Activated naive CD8-positive, alpha-beta T cell treated with anti-CD3 and anti-CD28 coated beads, Interleukin-2, amount 50 U/mL, for 24 hours (primary cell): Measurements from ENCODE around the gene ARPP21.

Experiments used
- ATAC-seq: fragments of 150-1000 bp; cut with Tn5 transposase; one replicate; pipeline ENCODE4 v1.10.0; 2021
- DNase-seq: peaks from one replicate; pipeline ENCODE4 v3.0.0; 2021
- H3K27ac Mint-ChIP-seq: one replicate; pipeline ENCODE4 v1.8.0; 2021; ENCODE audit warnings: mild to moderate bottlenecking, mixed read lengths
- H3K27me3 Mint-ChIP-seq: one replicate; pipeline ENCODE4 v1.8.0; 2021; ENCODE audit warnings: mixed read lengths
- H3K36me3 Mint-ChIP-seq: one replicate; pipeline ENCODE4 v1.8.0; 2021; ENCODE audit warnings: low read depth, mixed read lengths
- H3K4me1 Mint-ChIP-seq: one replicate; pipeline ENCODE4 v1.8.0; 2021; ENCODE audit warnings: mixed read lengths
- H3K4me3 Mint-ChIP-seq: one replicate; pipeline ENCODE4 v1.8.0; 2021; ENCODE audit warnings: mild to moderate bottlenecking, moderate library complexity, mixed read lengths
- H3K9me3 Mint-ChIP-seq: one replicate; pipeline ENCODE4 v1.8.0; 2021; ENCODE audit warnings: mixed read lengths

ARPP21 gene

DNA sequence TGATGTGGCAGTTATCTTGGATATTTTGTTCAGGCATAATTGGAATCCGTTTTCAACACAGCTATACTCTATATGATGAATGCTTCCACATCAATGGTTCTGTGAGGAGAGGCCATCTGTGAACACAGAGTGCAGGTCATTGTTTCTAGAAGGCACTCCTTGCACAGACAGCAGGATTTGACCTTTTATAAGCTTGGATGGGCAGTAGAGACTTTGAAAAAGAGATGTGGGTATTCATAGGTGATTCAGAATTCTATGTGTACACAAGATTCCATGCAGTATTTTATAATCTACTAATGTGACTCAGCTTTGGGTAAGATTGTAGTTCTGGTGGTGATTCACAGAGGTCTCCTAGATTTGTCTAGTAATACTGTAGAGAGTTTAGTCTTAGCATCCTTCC is 12.5 kb downstream of the ARPP21 start:
- H3K4me1 Mint-ChIP-seq = peaks cover 2% of the 10 kb centered on the region
- H3K4me3 Mint-ChIP-seq = no peak overlapping the region
- H3K36me3 Mint-ChIP-seq = no peaks in the 10 kb centered on the region
- DNase-seq = no peak
- H3K27me3 Mint-ChIP-seq = peaks cover 2% of the 10 kb centered on the region
- H3K27ac Mint-ChIP-seq = no peak overlapping the region
- ATAC-seq = no peak
- H3K9me3 Mint-ChIP-seq = no peaks in the 10 kb centered on the region

DNA sequence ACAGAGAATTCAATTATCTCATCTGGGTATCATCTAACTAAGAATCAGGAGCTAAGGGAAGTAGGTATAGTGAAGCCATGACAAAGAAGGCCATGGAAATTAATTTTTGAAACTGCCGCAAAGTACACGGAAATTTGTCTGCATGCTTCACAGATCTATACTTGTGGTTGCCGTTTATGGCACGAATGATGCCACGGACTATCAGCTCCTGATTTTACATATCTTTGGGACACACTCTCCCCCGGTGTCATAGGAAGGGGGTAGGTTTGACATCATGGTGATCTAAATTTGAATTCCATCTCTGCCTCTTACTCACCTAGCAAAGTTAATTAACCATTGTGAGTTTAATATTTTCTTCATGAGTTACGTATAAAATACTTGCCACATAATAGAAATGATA is 14.0 kb downstream of the ARPP21 start:
- Mint-ChIP-seq H3K4me3 (no peak overlapping the region), H3K9me3 (no peaks in the 10 kb centered on the region), H3K27ac (no peak overlapping the region), H3K4me1 (peaks cover 2% of the 10 kb centered on the region), H3K27me3 (peaks cover 2% of the 10 kb centered on the region), H3K36me3 (no peaks in the 10 kb centered on the region)
- DNase-seq (no peak), ATAC-seq (no peak)

DNA sequence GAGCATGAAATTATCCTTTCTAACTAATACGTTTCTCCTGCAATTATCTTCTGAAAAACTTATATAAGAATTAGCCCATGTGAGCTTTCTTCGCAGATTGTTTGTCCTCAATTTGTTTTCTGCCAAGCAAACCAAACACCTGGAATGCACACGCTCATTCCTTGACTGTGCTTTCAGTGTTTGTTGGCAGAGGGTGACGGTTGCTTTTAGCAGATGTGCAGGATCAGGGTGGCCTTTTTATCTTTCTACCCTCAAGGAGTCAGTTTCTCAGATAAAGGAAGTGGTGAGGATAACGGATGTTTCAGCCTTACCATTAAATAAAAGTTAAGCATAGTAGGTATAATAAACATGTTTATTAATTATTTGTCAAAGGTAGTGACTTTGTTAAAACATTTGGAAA is 15.2 kb downstream of the ARPP21 start:
- Mint-ChIP-seq H3K9me3 (no peaks in the 10 kb centered on the region), H3K4me3 (no peak overlapping the region), H3K27ac (no peak overlapping the region), H3K27me3 (no peaks in the 10 kb centered on the region), H3K4me1 (peaks cover 2% of the 10 kb centered on the region), H3K36me3 (no peaks in the 10 kb centered on the region)
- ATAC-seq (no peak), DNase-seq (no peak)

DNA sequence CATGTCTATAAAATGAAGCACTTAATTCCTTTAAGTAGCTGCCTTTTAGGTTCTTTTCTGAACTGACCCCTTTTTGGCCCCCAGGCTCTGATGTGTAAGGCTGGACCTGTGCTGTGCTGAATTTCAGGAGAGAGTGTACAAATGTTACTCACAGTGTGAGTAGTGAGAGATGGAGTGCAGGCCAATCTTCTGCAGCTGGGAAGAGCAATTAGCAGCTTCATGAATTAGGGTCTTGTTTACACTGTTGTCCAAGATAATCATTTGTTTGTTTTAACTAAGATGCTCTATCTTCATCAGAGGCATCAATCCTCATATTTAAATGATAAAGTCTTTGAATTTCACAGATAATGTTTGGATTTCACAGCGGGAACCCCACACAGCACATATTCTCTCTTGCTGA is 19.4 kb downstream of the ARPP21 start:
- no peaks in the 10 kb centered on the region for H3K9me3 Mint-ChIP-seq
- no peak overlapping the region for H3K4me3 Mint-ChIP-seq
- ATAC-seq (no peak), DNase-seq (no peak)
- no peaks in the 10 kb centered on the region for H3K36me3 Mint-ChIP-seq
- no peaks in the 10 kb centered on the region for H3K27me3 Mint-ChIP-seq
- no peak overlapping the region for H3K27ac Mint-ChIP-seq
- peaks cover 2% of the 10 kb centered on the region for H3K4me1 Mint-ChIP-seq

- Mint-ChIP-seq H3K9me3 (no peaks in the 10 kb centered on the region), H3K27ac (no peak overlapping the region), H3K4me1 (no peaks in the 10 kb centered on the region), H3K4me3 (no peak overlapping the region), H3K27me3 (no peaks in the 10 kb centered on the region), H3K36me3 (no peaks in the 10 kb centered on the region)
- ATAC-seq (no peak), DNase-seq (no peak)
These were observed 20.4 kb downstream of the ARPP21 start for GRCh38 chr3:35659768-35660167.

- Mint-ChIP-seq H3K27me3 (peaks cover 2% of the 10 kb centered on the region), H3K27ac (no peak overlapping the region), H3K36me3 (no peaks in the 10 kb centered on the region), H3K4me3 (no peak overlapping the region), H3K9me3 (no peaks in the 10 kb centered on the region), H3K4me1 (no peaks in the 10 kb centered on the region)
- ATAC-seq = no peak
- no peak for DNase-seq
These were observed 24.1 kb downstream of the ARPP21 start for GRCh38 chr3:35663471-35663870.

DNA sequence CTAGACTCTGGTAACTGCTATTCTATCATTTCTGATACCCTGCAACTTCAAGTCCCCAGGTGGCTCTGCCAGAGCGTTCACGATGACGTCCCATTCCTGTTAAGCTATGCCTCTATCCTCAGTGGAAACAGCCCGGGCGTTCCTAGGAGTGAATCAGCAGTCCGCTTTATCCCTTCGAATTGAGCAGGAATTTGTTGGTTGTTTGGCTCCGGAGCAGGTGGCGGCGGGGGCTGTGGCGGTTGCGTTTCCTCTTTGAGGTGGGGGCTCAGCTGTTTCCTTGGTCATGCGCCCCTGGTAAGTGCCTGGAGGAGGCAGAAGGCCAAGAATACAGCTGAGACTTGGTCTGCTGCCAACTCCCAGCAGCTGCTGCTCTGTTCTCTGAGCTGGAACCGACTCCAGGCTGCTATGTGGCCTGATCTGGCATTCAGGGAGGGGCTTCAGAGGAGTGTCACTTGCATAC is 25.2 kb downstream of the ARPP21 start:
- Mint-ChIP-seq H3K27ac (no peak overlapping the region), H3K4me3 (no peak overlapping the region), H3K9me3 (no peaks in the 10 kb centered on the region), H3K36me3 (no peaks in the 10 kb centered on the region), H3K27me3 (peaks cover 2% of the 10 kb centered on the region), H3K4me1 (no peaks in the 10 kb centered on the region)
- DNase-seq (no peak), ATAC-seq (no peak)

GRCh38 chr3:35665390-35666055 is 26.2 kb downstream of the ARPP21 start:
- H3K27me3 Mint-ChIP-seq = peaks cover 2% of the 10 kb centered on the region
- DNase-seq = no peak

DNA sequence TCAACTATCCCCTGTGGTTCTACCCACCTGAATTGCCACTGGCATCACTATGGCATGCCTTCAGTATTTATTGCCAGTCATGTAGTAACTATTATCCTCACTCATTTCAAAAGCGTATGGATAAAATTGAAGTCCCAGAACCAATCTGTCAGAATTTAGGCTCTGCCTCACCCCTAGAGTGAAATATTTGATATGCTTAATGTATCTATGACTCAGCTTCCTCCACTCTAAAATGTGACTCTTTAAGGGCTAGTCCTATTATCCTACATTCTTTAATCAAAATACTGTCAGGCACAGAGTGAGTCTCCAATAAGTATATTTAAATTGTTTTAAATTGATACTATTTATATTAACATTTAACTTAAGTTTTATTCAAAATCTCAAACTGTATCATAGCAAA is 27.6 kb downstream of the ARPP21 start:
- Mint-ChIP-seq H3K27me3 (peaks cover 2% of the 10 kb centered on the region), H3K4me1 (no peaks in the 10 kb centered on the region), H3K27ac (no peak overlapping the region), H3K4me3 (no peak overlapping the region), H3K9me3 (no peaks in the 10 kb centered on the region), H3K36me3 (no peaks in the 10 kb centered on the region)
- ATAC-seq = no peak
- no peak for DNase-seq

More at GRCh38 chr3:35665390-35666055, 26.2 kb downstream of the ARPP21 start:
- Mint-ChIP-seq H3K4me3 (no peak overlapping the region), H3K4me1 (no peaks in the 10 kb centered on the region), H3K36me3 (no peaks in the 10 kb centered on the region), H3K9me3 (no peaks in the 10 kb centered on the region), H3K27ac (no peak overlapping the region)
- no peak for ATAC-seq

- no peak for ATAC-seq
- peaks cover 2% of the 10 kb centered on the region for H3K27me3 Mint-ChIP-seq
- H3K9me3 Mint-ChIP-seq = no peaks in the 10 kb centered on the region
- no peak for DNase-seq
- no peaks in the 10 kb centered on the region for H3K4me1 Mint-ChIP-seq
- H3K36me3 Mint-ChIP-seq = no peaks in the 10 kb centered on the region
- H3K27ac Mint-ChIP-seq = no peak overlapping the region
- H3K4me3 Mint-ChIP-seq = no peak overlapping the region
These were observed 31.2 kb downstream of the ARPP21 start for GRCh38 chr3:35670408-35670965.

DNA sequence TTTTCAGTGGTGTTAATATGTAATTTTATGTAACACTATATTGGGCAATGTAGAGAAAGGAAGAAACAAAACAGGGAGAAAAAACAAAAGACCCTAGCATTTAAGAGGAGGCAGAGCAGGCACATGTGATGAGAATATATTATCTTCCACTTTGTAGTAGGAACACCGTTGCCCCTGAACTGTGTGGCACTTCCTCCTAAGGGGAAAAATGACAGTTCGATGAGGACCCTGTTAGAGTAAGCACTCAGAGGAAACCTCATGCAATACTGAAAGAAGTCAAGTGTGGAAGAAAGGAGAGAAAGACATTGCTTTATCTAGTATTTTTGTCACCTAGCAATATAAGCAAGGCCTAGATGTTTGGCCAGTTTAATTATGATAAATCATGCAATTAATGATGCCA is 32.2 kb downstream of the ARPP21 start:
- Mint-ChIP-seq H3K27me3 (peaks cover 2% of the 10 kb centered on the region), H3K4me1 (no peaks in the 10 kb centered on the region)
- no peak for ATAC-seq

DNA sequence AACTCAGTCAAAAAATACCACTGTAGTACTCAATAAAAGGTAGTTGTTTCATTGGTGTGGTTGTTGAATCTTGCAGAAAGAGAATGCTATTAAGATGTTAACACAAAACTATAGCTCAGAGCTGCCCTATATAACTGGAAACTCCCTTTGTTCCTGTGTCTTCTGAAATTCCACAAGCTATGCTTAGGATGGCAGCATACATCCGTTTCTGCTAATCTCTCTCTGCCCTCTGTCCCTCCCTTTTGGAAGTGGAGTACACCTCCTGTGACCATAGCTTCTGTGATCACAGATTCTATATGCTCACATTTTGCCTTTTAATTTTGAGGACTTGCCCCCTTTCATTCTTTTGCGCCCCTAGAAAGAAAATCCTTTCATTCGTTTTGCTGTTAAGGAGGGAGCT is 33.7 kb downstream of the ARPP21 start:
- Mint-ChIP-seq H3K27ac (no peak overlapping the region), H3K9me3 (no peaks in the 10 kb centered on the region), H3K4me3 (no peak overlapping the region), H3K36me3 (no peaks in the 10 kb centered on the region), H3K27me3 (no peaks in the 10 kb centered on the region), H3K4me1 (no peaks in the 10 kb centered on the region)
- ATAC-seq (no peak), DNase-seq (no peak)

More for the DNA sequence above, 32.2 kb downstream of the ARPP21 start:
- Mint-ChIP-seq H3K36me3 (no peaks in the 10 kb centered on the region), H3K9me3 (no peaks in the 10 kb centered on the region), H3K27ac (no peak overlapping the region), H3K4me3 (no peak overlapping the region)
- DNase-seq = no peak

- Mint-ChIP-seq H3K4me3 (no peak overlapping the region), H3K4me1 (no peaks in the 10 kb centered on the region), H3K36me3 (no peaks in the 10 kb centered on the region), H3K27me3 (no peaks in the 10 kb centered on the region), H3K9me3 (no peaks in the 10 kb centered on the region), H3K27ac (no peak overlapping the region)
- no peak for DNase-seq
- no peak for ATAC-seq
These were observed 35.3 kb downstream of the ARPP21 start for GRCh38 chr3:35674451-35675109.

GRCh38 chr3:35675206-35675605 is 35.9 kb downstream of the ARPP21 start:
- no peak overlapping the region for H3K27ac Mint-ChIP-seq
- H3K4me3 Mint-ChIP-seq = no peak overlapping the region
- no peaks in the 10 kb centered on the region for H3K9me3 Mint-ChIP-seq
- H3K4me1 Mint-ChIP-seq = no peaks in the 10 kb centered on the region
- no peak for DNase-seq
- H3K36me3 Mint-ChIP-seq = no peaks in the 10 kb centered on the region
- H3K27me3 Mint-ChIP-seq = no peaks in the 10 kb centered on the region
- ATAC-seq = no peak

DNA sequence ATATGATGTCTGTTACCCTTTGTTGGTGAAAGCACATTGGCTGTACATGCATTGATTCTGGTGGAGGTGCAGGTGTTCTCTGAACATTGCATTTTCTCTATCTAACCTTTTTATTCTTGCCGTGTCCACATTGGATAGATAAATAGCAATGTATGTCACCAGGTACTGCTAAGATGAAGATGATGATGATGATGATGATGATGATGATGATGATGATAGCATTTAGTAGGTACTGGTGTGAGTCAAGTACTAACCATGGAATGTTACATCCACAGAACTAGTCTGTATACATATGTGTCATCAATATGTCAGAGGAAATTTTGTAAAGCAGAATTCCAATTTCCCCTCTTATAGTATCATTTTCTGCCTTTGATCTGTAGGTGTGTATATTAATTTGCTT is 36.3 kb downstream of the ARPP21 start:
- Mint-ChIP-seq H3K27me3 (no peaks in the 10 kb centered on the region), H3K4me3 (no peak overlapping the region), H3K36me3 (no peaks in the 10 kb centered on the region), H3K27ac (no peak overlapping the region), H3K4me1 (peaks cover under 1% of the 10 kb centered on the region), H3K9me3 (no peaks in the 10 kb centered on the region)
- no peak for ATAC-seq
- no peak for DNase-seq
